HG03432 (cell line): Measurements from ENCODE around the gene TSC22D1.
"Not testable (repeated sequence)": the region's sequence is repeated elsewhere in the genome, so short reads cannot be mapped to it uniquely, and the experiment has no call there.

Source experiments
- ATAC-seq: cut with Tn5 transposase; IDR thresholded peaks from one replicate; pipeline ENCODE4 v1.9.1; 2021; ENCODE audit warnings: mild to moderate bottlenecking, moderate library complexity; ENCODE audit not compliant: unreplicated experiment

The TSC22D1 gene

GRCh38 chr13:44573790-44574465, 2.2 kb downstream of the TSC22D1 start:
- no peak for ATAC-seq

- ATAC-seq = no peak
Observed at GRCh38 chr13:44573071-44573470, 3.1 kb downstream of the TSC22D1 start.

- ATAC-seq = no peak
Observed at GRCh38 chr13:44566601-44567000, 9.5 kb downstream of the TSC22D1 start.

GRCh38 chr13:44565881-44566280, 10.2 kb downstream of the TSC22D1 start:
- no peak for ATAC-seq

GRCh38 chr13:44564936-44565335, 11.2 kb downstream of the TSC22D1 start:
- ATAC-seq = no peak

- not testable (repeated sequence) for ATAC-seq
Observed at GRCh38 chr13:44562853-44563252, 13.3 kb downstream of the TSC22D1 start.

GRCh38 chr13:44561351-44561750, 14.8 kb downstream of the TSC22D1 start:
- ATAC-seq = no peak

- no peak for ATAC-seq
Observed at GRCh38 chr13:44557986-44558385, 18.1 kb downstream of the TSC22D1 start.

GRCh38 chr13:44555207-44555606, 20.9 kb downstream of the TSC22D1 start:
- no peak for ATAC-seq

- ATAC-seq = no peak
Observed at GRCh38 chr13:44549476-44549875, 26.7 kb downstream of the TSC22D1 start.

GRCh38 chr13:44546164-44546563, 30.0 kb downstream of the TSC22D1 start:
- no peak for ATAC-seq

- no peak for ATAC-seq
Observed at GRCh38 chr13:44543369-44543768, 32.8 kb downstream of the TSC22D1 start.

GRCh38 chr13:44542361-44542760, 33.8 kb downstream of the TSC22D1 start:
- ATAC-seq = no peak

GRCh38 chr13:44541601-44542000, 34.5 kb downstream of the TSC22D1 start:
- ATAC-seq = no peak

GRCh38 chr13:44540761-44541434, 35.2 kb downstream of the TSC22D1 start:
- no peak for ATAC-seq

- no peak for ATAC-seq
Observed at GRCh38 chr13:44537248-44537647, 38.9 kb downstream of the TSC22D1 start.

GRCh38 chr13:44523146-44524015, 52.7 kb downstream of the TSC22D1 start:
- peak; percentile 78 for ATAC-seq

- no peak for ATAC-seq
Observed at GRCh38 chr13:44519642-44520041, 56.5 kb downstream of the TSC22D1 start.

GRCh38 chr13:44516771-44517170, 59.4 kb downstream of the TSC22D1 start:
- ATAC-seq = no peak

GRCh38 chr13:44514278-44514677, 61.9 kb downstream of the TSC22D1 start:
- ATAC-seq = no peak

- ATAC-seq = not testable (repeated sequence)
Observed at GRCh38 chr13:44509853-44510252, 66.3 kb downstream of the TSC22D1 start.
